Fibroblast of skin of right biceps (primary cell): ENCODE results near the gene KIAA1671.
"Not testable (repeated sequence)": the region's sequence is repeated elsewhere in the genome, so short reads cannot be mapped to it uniquely, and the experiment has no call there.

ENCODE experiments used
- DNase-seq: peaks from one replicate; pipeline ENCODE4 v3.0.0-alpha.2; 2013

KIAA1671 gene

GRCh38 chr22:25156736-25157135, 204.2 kb downstream of the KIAA1671 start:
- no peak for DNase-seq

- peak; percentile 2 for DNase-seq
Observed at GRCh38 chr22:25159028-25159427, 206.5 kb downstream of the KIAA1671 start.

GRCh38 chr22:25160120-25160996, 207.8 kb downstream of the KIAA1671 start:
- DNase-seq, result no peak

- DNase-seq, result no peak
Observed at GRCh38 chr22:25161017-25161915, 208.8 kb downstream of the KIAA1671 start.

- DNase-seq, result no peak
Observed at GRCh38 chr22:25161916-25162530, 209.5 kb downstream of the KIAA1671 start.

- DNase-seq, result no peak
Observed at GRCh38 chr22:25162561-25162960, 210.0 kb downstream of the KIAA1671 start.

GRCh38 chr22:25165785-25166184, 213.3 kb downstream of the KIAA1671 start:
- no peak for DNase-seq

GRCh38 chr22:25166266-25167040, 213.9 kb downstream of the KIAA1671 start:
- DNase-seq, result no peak

- DNase-seq, result no peak
Observed at GRCh38 chr22:25167082-25167481, 214.6 kb downstream of the KIAA1671 start.

GRCh38 chr22:25167834-25168601, 215.5 kb downstream of the KIAA1671 start:
- no peak for DNase-seq

GRCh38 chr22:25169278-25170031, 216.9 kb downstream of the KIAA1671 start:
- no peak for DNase-seq

- no peak for DNase-seq
Observed at GRCh38 chr22:25170426-25170980, 218.0 kb downstream of the KIAA1671 start.

GRCh38 chr22:25172153-25172552, 219.6 kb downstream of the KIAA1671 start:
- no peak for DNase-seq

GRCh38 chr22:25174156-25174887, 221.8 kb downstream of the KIAA1671 start:
- DNase-seq, result no peak

GRCh38 chr22:25174888-25175411, 222.4 kb downstream of the KIAA1671 start:
- no peak for DNase-seq

GRCh38 chr22:25176175-25176574, 223.7 kb downstream of the KIAA1671 start:
- DNase-seq, result no peak

- no peak for DNase-seq
Observed at GRCh38 chr22:25176799-25177198, 224.3 kb downstream of the KIAA1671 start.

- no peak for DNase-seq
Observed at GRCh38 chr22:25177226-25177625, 224.7 kb downstream of the KIAA1671 start.

GRCh38 chr22:25177895-25178294, 225.4 kb downstream of the KIAA1671 start:
- no peak for DNase-seq

GRCh38 chr22:25178348-25178747, 225.8 kb downstream of the KIAA1671 start:
- not testable (repeated sequence) for DNase-seq
